Measurements from ENCODE around the gene CDH8.

DNA sequence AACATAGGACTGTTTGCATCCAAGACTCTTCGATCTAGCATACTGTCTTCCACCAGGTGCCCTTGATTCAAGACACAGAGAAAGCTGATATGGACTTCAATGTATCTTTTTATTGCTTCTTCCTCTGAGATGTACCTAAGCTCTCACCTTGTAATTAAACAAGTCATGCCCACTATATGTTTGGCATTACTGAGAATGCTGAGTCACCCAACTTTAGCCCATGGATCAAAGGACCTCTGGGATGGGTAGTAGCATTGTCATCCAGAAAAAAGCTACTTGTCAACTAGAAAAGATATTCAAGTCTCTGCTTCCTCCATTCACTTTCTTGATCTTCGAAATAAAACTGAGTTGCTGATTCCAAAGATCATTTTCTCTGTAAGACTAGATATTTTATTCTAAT, 37.8 kb downstream of the CDH8 start:
- TF ChIP-seq, protein P1, sequence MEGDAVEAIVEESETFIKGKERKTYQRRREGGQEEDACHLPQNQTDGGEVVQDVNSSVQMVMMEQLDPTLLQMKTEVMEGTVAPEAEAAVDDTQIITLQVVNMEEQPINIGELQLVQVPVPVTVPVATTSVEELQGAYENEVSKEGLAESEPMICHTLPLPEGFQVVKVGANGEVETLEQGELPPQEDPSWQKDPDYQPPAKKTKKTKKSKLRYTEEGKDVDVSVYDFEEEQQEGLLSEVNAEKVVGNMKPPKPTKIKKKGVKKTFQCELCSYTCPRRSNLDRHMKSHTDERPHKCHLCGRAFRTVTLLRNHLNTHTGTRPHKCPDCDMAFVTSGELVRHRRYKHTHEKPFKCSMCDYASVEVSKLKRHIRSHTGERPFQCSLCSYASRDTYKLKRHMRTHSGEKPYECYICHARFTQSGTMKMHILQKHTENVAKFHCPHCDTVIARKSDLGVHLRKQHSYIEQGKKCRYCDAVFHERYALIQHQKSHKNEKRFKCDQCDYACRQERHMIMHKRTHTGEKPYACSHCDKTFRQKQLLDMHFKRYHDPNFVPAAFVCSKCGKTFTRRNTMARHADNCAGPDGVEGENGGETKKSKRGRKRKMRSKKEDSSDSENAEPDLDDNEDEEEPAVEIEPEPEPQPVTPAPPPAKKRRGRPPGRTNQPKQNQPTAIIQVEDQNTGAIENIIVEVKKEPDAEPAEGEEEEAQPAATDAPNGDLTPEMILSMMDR (IDR thresholded peaks at IDR 0.05) = no peak
- TF ChIP-seq POLR2AphosphoS5 (IDR thresholded peaks at IDR 0.05) = no peak
